SH-SY5Y (cell line): ENCODE data around the gene SCD5.

Experiments
- GATA2 ChIP-seq: IDR thresholded peaks from 2 replicates; pipeline ENCODE4 v1.6.1; 2011; ENCODE audit warnings: mild to moderate bottlenecking, low read depth, low read length
- GATA3 ChIP-seq: IDR thresholded peaks from 2 replicates; pipeline ENCODE4 v1.6.1; 2011; ENCODE audit warnings: low read depth, mild to moderate bottlenecking, low read length, moderate library complexity

DNA sequence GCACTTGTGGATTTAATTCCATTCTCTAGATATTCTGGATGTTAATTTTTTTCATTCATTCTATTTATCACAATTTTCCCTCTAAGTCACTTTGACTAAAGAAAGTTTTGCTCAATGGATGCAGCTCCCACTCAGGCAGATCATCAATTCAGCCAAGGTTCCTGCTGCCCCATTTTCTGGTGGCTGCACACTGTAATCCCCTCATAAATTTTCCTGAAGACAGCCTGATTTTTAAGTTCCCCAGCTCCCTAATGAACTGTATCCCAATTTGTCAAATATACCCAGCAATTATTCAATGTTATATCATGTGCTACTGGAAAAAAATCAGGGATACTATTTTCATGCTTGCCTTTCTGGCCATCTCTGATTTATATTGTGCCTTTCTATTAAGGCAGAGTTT, 61.2 kb downstream of the SCD5 start:
- TF ChIP-seq GATA2 (no peak), GATA3 (no peak)
